ENCODE measurements around the gene FASTKD2. TPM values are rescaled to one million over a fixed set of nuclear protein-coding genes. Genes with fewer than 3 reads are reported as not detected.

The FASTKD2 gene
- total RNA-seq, 2 experiments from 2014 or later, result 24.9 to 25.7 TPM

- Mint-ChIP-seq H3K4me1 (ENCODE audit: low read depth) (peaks cover 18% of the 10 kb centered on the region), H3K27ac (peak overlapping the region; percentile 32)
Observed at GRCh38 chr2:206800506-206801417, 35.4 kb downstream of the FASTKD2 start.

GRCh38 chr2:206801418-206802189 lies 36.2 kb downstream of the FASTKD2 start:
- DNase-seq, result no peak
- ATAC-seq (ENCODE audit: poor library complexity), result no peak
- POLR2A ChIA-PET, result interaction anchor here (1.4 to 1.6 kb wide), 2 partner anchors 62 to 355 kb away, joined by 3 to 4 read pairs; no protein-coding TSS in a partner anchor
- no peak overlapping the region for H3K27ac Mint-ChIP-seq
- Histone ChIP-seq H3K4me1 (ENCODE audit: insufficient read depth, low read length) (peaks cover 6% of the 10 kb centered on the region), H3K9me3 (ENCODE audit: control insufficient read depth in 1 of 2, insufficient read depth in 1 of 2, low read length in 2 of 2) (no peaks in the 10 kb centered on the region), H3K36me3 (ENCODE audit: insufficient read depth, low read length) (peaks cover under 1% of the 10 kb centered on the region), H3K4me3 (ENCODE audit: low read length) (no peak overlapping the region), H3K27me3 (ENCODE audit: control insufficient read depth in 1 of 2, insufficient read depth in 2 of 2, low read length in 2 of 2) (no peaks in the 10 kb centered on the region), H3K27ac (ENCODE audit: low read depth in 1 of 2, low read length in 2 of 2) (no peak overlapping the region)
- H3K27me3 Mint-ChIP-seq, result no peaks in the 10 kb centered on the region
- CTCF ChIA-PET, result interaction anchor here (1.6 kb wide), 1 partner anchor 36 kb away, joined by 3 read pairs; the partner anchor contains the start of genes FASTKD2 and MDH1B
- no peaks in the 10 kb centered on the region for H3K9me3 Mint-ChIP-seq
- TF ChIP-seq, protein P1, sequence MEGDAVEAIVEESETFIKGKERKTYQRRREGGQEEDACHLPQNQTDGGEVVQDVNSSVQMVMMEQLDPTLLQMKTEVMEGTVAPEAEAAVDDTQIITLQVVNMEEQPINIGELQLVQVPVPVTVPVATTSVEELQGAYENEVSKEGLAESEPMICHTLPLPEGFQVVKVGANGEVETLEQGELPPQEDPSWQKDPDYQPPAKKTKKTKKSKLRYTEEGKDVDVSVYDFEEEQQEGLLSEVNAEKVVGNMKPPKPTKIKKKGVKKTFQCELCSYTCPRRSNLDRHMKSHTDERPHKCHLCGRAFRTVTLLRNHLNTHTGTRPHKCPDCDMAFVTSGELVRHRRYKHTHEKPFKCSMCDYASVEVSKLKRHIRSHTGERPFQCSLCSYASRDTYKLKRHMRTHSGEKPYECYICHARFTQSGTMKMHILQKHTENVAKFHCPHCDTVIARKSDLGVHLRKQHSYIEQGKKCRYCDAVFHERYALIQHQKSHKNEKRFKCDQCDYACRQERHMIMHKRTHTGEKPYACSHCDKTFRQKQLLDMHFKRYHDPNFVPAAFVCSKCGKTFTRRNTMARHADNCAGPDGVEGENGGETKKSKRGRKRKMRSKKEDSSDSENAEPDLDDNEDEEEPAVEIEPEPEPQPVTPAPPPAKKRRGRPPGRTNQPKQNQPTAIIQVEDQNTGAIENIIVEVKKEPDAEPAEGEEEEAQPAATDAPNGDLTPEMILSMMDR (IDR thresholded peaks at IDR 0.05), result no peak
- no peaks in the 10 kb centered on the region for H3K36me3 Mint-ChIP-seq (ENCODE audit: low read depth)
- intact Hi-C loops (cut with DNase I, micrococcal nuclease), result loop anchor here in 1 of 2 experiments (5.0 kb wide), 2 partner anchors 186 to 241 kb away; no protein-coding TSS in a partner anchor
- H3K4me1 Mint-ChIP-seq (ENCODE audit: low read depth), result peaks cover 18% of the 10 kb centered on the region
- no peak overlapping the region for H3K4me3 Mint-ChIP-seq

More at GRCh38 chr2:206800506-206801417, 35.4 kb downstream of the FASTKD2 start:
- ChIA-PET CTCF (interaction anchor here (0.9 to 1.6 kb wide), 5 partner anchors 31 to 758 kb away, joined by 3 to 4 read pairs (median 3); partner anchors contain the start of genes FASTKD2 and MDH1B), POLR2A (interaction anchor here (0.7 to 1.6 kb wide), 4 partner anchors 35 to 679 kb away, joined by 3 to 4 read pairs (median 3); partner anchors contain the start of gene FASTKD2)
- TF ChIP-seq, protein P1 (IDR thresholded peaks at IDR 0.05), result peak; percentile 67
- Histone ChIP-seq H3K4me1 (ENCODE audit: insufficient read depth, low read length) (peaks cover 6% of the 10 kb centered on the region), H3K27ac (ENCODE audit: low read depth in 1 of 2, low read length in 2 of 2) (no peak overlapping the region), H3K27me3 (ENCODE audit: control insufficient read depth in 1 of 2, insufficient read depth in 2 of 2, low read length in 2 of 2) (no peaks in the 10 kb centered on the region), H3K4me3 (ENCODE audit: low read length) (peak overlapping the region; percentile 11), H3K36me3 (ENCODE audit: insufficient read depth, low read length) (peaks cover 2% of the 10 kb centered on the region), H3K9me3 (ENCODE audit: control insufficient read depth in 1 of 2, insufficient read depth in 1 of 2, low read length in 2 of 2) (no peaks in the 10 kb centered on the region)
- no peaks in the 10 kb centered on the region for H3K36me3 Mint-ChIP-seq (ENCODE audit: low read depth)
- H3K4me3 Mint-ChIP-seq, result peak overlapping the region; percentile 66
- ATAC-seq (ENCODE audit: poor library complexity) (peak; percentile 66), DNase-seq (peak; percentile 13 to 75 (median 32))
- H3K9me3 Mint-ChIP-seq, result no peaks in the 10 kb centered on the region
- intact Hi-C loops (cut with DNase I, micrococcal nuclease), result loop anchor here in 1 of 2 experiments (1.0 to 5.0 kb wide), 3 partner anchors 187 to 674 kb away; no protein-coding TSS in a partner anchor
- H3K27me3 Mint-ChIP-seq, result no peaks in the 10 kb centered on the region

Measured in CD4-positive, alpha-beta T cell (primary cell).